ENCODE measurements around the gene MYLK. TPM values are rescaled to one million over a fixed set of nuclear protein-coding genes. Genes with fewer than 3 reads are reported as not detected.
"Not testable (repeated sequence)": the region's sequence is repeated elsewhere in the genome, so short reads cannot be mapped to it uniquely, and the experiment has no call there.

MYLK gene
- total RNA-seq, 1 donor from 2014 or later: 20.1 TPM

DNA sequence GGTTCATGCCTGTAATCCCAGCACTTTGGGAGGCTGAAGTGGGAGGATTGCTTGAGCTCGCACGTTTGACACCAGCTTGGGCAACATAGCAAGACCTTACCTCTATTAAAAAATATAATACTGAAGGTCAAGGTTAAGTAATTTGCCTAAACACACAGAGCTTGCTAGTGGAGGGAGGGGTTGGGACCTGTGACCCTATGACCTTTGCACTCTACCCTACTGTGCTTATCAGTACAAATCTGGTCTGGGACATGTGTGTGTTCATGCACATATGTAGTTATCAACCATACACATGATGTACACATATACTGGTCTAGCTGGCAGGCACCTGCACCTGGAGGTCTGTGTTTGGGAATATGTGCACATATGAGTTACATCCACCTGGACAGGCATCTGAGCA lies 181.4 kb downstream of the MYLK start:
- TF ChIP-seq, protein P1, sequence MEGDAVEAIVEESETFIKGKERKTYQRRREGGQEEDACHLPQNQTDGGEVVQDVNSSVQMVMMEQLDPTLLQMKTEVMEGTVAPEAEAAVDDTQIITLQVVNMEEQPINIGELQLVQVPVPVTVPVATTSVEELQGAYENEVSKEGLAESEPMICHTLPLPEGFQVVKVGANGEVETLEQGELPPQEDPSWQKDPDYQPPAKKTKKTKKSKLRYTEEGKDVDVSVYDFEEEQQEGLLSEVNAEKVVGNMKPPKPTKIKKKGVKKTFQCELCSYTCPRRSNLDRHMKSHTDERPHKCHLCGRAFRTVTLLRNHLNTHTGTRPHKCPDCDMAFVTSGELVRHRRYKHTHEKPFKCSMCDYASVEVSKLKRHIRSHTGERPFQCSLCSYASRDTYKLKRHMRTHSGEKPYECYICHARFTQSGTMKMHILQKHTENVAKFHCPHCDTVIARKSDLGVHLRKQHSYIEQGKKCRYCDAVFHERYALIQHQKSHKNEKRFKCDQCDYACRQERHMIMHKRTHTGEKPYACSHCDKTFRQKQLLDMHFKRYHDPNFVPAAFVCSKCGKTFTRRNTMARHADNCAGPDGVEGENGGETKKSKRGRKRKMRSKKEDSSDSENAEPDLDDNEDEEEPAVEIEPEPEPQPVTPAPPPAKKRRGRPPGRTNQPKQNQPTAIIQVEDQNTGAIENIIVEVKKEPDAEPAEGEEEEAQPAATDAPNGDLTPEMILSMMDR (conservative IDR thresholded peaks at IDR 0.05): no peak
- H3K36me3 Mint-ChIP-seq (ENCODE audit: low read depth): no peaks in the 10 kb centered on the region

DNA sequence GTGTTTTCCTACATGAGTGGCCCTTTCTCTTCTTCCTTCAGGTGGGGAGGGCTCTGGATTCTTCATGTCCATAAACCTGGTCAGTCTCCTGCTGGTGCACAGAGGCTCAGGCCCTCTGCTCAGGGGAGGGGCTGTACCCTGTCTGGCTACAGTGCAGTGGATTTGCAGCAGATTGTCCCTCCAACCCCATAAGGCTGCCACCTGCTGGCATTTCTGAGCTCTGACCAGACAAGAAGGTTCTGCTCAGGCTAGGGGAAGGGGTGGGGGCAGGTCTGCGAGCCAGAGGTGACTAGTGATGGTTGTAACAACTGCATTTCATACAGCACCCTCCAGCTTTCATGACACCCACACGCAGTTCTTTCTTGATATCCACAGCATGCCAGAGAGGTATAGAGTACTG lies 182.1 kb downstream of the MYLK start:
- H3K27ac Mint-ChIP-seq (ENCODE audit: unreplicated experiment); H3K4me3 Mint-ChIP-seq; H3K36me3 Mint-ChIP-seq (ENCODE audit: low read depth); H3K27me3 Mint-ChIP-seq (ENCODE audit: low read depth); H3K9me3 Mint-ChIP-seq: not testable (repeated sequence)
- TF ChIP-seq, protein P1 (conservative IDR thresholded peaks at IDR 0.05): peak; percentile 64
- H3K4me1 Mint-ChIP-seq: peaks cover 21% of the 10 kb centered on the region
- peak; percentile 56 for DNase-seq (ENCODE audit: low read depth, low spot score)

More for the DNA sequence above, 181.4 kb downstream of the MYLK start:
- Mint-ChIP-seq H3K4me1 (peaks cover 16% of the 10 kb centered on the region), H3K9me3 (no peaks in the 10 kb centered on the region), H3K27ac (ENCODE audit: unreplicated experiment) (no peak overlapping the region), H3K4me3 (no peak overlapping the region), H3K27me3 (ENCODE audit: low read depth) (no peaks in the 10 kb centered on the region)
- no peak for DNase-seq (ENCODE audit: low read depth, low spot score)

DNA sequence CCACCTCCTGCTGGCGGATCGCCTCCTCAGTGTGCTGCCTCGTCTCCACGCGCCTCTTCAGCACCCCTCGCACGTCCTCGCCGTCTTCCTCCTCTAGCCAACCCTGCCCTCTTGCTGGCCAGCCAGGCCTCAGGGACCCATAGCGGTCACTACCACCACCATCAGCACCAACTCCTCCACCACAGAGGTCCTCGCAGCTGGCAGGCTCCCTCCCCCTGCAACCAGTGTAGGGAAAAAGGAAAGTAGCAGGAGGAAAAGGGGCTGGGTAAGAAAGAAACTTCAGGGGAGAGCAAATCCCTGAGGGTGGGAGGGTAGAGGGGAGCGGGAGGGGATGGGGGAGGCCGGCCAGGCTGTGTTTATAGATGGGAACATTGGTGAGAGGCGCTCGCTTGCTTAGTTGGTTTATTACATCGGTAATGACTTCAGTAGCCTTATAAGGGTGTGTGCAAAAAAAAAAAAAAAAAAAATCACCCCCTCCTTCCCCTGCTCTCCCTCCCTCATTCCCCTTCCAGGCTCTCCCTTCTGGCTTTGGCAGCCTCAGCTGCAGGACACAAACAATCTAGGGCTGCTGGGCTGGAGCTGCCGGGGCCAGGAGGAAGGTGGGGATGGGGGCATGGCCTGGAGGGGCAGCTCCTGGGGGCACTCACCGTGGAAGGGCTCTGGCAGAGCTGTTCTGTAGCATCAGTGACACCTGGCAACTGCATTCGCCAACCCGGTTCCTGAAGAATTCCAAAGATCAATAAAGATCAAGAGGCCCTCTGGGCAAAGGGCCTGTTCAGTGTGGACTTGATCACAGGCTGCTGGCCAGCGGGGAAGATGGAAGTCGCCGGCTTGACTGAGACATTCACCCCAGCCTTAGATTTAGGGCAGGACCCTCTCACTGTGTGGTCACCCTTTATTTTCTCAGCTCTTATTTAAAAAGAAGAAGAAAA lies 183.1 kb downstream of the MYLK start:
- no peak for DNase-seq (ENCODE audit: low read depth, low spot score)
- no peaks in the 10 kb centered on the region for H3K9me3 Mint-ChIP-seq
- H3K4me3 Mint-ChIP-seq: no peak overlapping the region
- H3K27ac Mint-ChIP-seq (ENCODE audit: unreplicated experiment): no peak overlapping the region
- no peaks in the 10 kb centered on the region for H3K27me3 Mint-ChIP-seq (ENCODE audit: low read depth)
- TF ChIP-seq, protein P1 (conservative IDR thresholded peaks at IDR 0.05): no peak
- no peaks in the 10 kb centered on the region for H3K36me3 Mint-ChIP-seq (ENCODE audit: low read depth)
- H3K4me1 Mint-ChIP-seq: peaks cover 31% of the 10 kb centered on the region

DNA sequence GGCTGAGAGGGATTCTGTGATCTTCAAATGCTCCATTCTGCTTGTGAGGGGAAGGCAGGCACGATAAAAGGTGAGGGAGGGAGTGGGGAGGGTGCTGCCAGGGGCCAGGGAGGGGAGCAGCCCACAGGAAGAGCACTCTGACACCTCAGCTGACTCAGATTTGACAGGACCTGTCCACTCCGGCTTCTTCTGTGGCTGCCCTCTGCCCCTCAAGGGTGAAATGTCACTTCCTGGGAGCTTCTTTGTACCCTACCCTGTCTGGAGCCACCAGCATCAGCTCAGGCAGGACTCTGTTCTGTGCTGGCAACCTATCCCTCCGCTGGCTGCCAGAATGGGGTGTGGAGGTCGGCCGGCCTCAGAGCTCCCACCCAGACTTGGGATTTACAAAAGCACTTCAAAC lies 185.3 kb downstream of the MYLK start:
- Mint-ChIP-seq H3K9me3 (no peaks in the 10 kb centered on the region), H3K27ac (ENCODE audit: unreplicated experiment) (no peak overlapping the region), H3K27me3 (ENCODE audit: low read depth) (no peaks in the 10 kb centered on the region), H3K4me1 (peaks cover 53% of the 10 kb centered on the region), H3K4me3 (no peak overlapping the region), H3K36me3 (ENCODE audit: low read depth) (no peaks in the 10 kb centered on the region)
- DNase-seq (ENCODE audit: low read depth, low spot score): no peak
- TF ChIP-seq, protein P1 (conservative IDR thresholded peaks at IDR 0.05): no peak

DNA sequence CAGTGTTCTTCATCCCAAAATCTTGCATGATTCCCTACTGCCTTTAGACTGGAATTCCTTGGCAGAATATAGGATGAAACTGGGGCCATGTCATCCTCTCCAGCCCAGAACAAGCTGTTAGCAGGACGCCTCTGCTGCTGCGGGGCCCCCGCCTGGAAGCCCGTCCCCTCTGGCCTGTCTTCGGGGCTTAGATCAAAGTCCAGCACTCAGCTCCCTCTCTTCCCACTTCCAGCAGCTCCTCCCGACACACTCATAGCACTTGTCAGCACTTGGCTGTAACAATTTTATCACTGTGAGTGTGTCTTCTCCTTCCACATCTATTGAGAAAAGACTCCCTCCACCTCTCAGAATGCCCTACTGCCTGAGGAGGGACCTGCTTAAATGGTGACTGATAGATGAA lies 187.3 kb downstream of the MYLK start:
- peaks cover 63% of the 10 kb centered on the region for H3K4me1 Mint-ChIP-seq
- H3K9me3 Mint-ChIP-seq: no peaks in the 10 kb centered on the region
- no peak for DNase-seq (ENCODE audit: low read depth, low spot score)
- H3K4me3 Mint-ChIP-seq: no peak overlapping the region
- no peak overlapping the region for H3K27ac Mint-ChIP-seq (ENCODE audit: unreplicated experiment)
- H3K27me3 Mint-ChIP-seq (ENCODE audit: low read depth): no peaks in the 10 kb centered on the region
- no peaks in the 10 kb centered on the region for H3K36me3 Mint-ChIP-seq (ENCODE audit: low read depth)
- TF ChIP-seq, protein P1 (conservative IDR thresholded peaks at IDR 0.05): no peak

All from neural crest cell (in vitro differentiated cells).